ENCODE data around the gene DYSF.
"Not testable (repeated sequence)": the region's sequence is repeated elsewhere in the genome, so short reads cannot be mapped to it uniquely, and the experiment has no call there.

DYSF gene

DNA sequence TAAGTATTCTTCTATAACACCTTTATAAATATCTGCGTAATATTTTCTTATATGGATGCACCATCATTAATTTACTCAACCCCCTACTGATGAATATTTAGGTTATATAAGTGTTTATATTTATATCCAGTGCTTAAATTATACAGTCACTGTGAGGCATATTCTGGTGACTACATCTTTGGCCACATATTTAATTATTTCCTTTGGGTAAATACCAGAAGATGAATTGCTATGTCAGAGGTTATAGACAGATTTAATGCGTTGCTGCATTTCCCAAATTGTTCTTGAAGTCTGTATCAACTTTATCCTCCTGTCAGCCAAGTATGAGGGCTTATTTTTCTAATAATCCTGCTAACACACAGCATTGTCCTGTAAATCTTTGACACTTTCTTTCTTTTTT is 18.7 kb downstream of the DYSF start:
- DNase-seq: peak; percentile 43

DNA sequence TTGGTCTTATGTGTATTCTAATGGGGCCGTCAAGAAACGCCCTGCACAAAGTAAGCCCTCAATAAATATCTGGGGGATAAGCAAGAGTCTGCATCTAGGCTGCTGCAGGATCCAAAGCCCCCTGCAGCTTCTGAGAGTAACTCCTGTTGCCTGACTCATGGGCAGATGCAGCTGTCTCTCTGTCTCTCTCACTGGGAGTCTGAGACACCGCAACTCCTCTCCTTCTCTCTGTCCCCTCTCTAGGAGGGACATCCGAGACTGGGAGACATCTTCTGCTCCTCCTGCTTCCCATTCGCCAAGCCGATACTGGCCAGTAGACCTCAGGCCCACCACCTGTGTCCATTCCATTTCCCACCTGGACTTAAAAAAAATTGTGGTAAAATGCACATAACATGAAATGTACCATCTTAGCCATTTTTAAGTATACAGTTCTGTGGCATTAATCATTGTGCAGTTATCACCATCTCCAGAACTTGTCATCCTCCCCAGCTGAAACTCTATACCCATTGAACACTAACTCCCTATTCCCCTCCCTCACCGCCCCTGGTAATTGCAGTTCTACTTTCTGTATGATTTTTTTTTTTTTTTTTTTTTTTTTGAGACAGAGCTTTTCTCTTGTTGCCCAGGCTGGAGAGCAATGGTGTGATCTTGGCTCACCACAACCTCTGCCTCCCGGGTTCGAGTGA is 20.1 kb downstream of the DYSF start:
- no peak for DNase-seq

DNA sequence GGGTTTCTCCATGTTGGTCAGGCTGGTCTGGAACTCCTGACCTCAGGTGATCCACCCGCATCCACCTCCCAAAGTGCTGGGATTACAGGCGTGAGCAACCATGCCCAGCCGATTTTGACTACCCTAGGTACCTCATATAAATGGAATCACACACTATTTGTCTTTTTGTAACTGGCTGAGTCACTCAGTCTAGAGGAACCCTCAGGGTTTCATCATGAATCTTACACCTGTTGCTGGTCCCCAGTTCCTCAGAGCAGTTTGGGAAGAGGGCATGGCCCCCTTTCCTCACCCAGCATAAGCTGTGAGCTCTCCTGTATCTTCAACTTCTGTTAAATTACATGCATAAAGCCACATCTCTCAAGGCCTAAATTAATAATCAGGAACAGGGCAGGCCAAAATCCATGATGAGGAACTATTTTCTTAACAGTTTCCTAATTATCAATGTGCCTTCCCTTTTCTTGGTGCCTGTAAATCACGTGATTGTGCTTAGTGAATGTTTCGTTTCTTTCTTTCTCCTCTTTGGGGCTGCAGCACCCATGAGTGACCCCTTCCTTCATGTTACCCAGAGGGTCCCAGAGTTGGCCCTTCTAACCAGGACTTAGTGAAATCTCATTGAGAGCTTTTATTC is 20.9 kb downstream of the DYSF start:
- DNase-seq: no peak

DNA sequence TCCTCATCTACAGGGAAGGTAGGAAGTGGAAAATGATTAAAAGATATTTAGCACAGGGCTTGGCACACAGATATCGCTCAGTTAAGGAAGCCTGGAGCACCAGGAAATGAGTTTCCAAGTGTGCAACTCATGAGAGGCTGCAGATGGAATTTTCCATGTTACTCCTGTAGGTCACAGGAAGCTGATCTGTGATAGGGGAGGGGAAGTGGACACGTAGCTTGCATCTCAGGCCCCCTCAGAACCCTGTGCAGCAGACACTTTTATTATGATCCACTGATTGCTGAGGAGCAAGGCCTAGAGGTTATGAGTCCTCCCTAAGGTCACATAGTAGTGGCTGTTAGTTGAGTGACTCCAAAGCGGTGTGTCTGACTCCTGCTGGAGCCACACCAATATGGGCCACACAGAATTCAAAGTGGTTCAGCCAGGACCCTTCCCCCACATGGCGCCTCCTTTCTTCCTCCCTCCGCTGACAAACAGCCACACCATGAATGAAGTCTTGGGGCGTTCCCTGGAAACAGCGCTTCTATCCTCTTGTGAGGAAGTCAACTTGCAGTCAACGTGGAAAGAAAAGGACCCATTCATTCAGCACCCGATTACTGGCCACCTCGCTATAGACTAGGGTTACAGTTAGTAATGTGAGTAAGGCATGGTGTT is 21.5 kb downstream of the DYSF start:
- no peak for DNase-seq

DNA sequence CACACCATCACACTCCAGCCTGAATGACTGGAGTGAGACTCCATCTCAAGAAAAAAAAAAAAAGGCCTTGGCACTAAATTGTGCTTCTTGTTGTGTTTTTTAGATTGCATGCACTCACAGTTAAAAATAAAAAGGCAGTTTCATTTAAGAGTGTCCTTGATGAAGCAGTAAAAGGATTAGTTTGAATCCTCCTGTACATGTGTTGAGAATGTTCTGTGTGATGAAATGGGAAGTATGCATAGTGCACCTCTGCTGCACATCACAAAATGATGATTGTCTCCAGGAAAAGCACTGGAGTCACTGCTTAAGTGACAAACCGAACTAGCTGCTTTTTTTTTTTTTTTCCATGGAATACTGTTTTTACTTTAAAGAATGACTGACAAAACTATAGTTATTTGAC is 23.1 kb downstream of the DYSF start:
- no peak for DNase-seq

DNA sequence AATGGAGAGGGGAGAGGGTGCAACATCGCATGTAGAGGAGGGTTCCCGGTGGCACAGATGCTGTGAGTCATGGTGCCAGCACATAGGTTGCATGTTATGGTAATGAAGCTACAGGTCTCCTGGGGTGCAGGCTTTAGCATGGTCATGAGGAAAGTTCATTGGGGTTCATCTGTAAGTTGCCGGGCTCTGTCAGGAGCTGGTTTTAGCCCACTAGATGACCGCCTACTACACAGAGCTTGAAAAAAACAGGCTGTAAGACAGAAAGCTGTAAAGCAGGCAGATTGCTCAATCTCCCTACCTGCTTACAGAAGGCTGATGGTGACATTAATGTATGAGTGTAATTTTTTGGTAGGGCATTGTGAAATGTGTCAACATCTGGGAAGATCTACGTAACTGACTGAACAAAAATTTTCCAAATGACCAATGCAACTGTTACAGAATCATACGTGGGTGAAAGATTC is 23.9 kb downstream of the DYSF start:
- DNase-seq: no peak

DNA sequence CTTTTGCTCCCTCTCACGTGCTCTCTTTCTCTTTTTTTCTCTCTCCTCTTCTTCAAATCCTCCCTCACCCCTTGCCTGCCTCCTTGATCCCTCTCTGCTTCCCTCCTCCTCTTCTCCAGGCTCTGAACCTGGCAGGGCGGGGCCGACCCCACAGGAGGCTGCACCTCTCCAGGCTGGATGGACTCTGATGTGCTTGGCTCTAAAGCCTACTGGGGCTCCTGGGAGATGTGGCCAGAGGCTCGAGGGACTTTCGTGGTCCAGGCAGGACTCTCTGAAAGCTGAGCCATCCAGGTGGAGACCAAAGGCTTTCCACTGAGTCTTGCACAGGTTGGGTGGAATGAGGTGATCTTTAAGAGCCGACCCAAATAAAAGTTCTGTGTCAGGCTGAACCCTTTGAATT is 25.4 kb downstream of the DYSF start:
- DNase-seq: no peak

DNA sequence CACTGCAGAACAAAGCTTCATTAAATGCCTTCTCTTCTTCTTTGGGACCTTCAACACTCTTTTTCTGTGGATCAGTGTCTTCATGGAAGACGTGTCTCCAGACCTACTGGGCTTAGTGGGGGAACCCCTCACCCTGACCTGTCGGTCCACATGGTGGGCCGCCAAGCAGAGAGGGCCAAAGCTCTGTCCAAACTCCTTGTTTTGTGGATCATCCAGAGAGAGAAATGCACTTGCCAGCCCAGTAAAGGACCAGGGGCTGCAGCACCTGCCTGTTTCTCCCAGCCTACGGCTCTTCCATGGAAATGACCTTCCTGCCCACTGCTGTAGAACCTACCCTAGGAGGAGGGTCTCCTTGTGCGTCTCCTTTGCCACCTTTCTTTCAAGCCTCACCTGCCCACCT is 25.9 kb downstream of the DYSF start:
- DNase-seq: no peak

DNA sequence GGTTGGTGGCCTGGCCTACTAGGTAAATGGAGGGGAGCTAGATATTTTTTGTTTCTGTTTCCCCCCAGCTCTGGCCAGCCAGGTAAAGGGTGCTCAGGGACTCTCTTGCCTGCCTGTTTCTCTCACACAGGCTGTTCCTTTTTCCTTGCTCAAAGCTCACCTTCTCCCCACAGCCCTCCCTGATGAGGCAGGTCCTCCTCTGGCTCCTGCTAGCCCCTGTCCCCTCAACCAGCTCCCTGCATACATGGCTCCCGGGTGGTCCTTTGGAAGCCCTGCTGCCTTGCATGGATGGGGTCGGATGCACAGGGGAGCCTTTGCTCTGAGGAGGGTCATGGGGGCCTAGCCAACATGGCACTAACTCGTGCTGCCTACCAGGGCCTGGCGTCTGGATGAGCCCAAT is 27.8 kb downstream of the DYSF start:
- no peak for DNase-seq

DNA sequence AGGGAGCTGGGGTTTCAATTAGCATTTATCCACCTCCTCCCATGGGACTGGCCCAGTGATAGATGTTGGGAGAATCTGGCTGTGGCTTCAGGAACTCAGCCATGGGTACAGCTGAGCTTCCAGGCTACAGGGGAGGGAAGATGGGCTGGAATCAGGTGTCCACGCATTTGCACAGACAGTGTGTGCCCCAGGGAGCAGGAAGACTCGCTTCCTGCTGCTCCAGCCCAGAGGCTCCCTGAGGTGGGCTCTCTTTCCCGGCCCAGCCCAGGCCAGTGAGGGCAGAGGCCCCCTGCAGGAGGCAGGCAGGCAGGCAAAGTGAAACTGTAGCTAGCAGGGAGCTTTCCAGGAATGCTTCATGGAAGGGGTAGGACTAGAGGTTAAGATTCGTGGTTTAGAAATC is 28.7 kb downstream of the DYSF start:
- no peak for DNase-seq

DNA sequence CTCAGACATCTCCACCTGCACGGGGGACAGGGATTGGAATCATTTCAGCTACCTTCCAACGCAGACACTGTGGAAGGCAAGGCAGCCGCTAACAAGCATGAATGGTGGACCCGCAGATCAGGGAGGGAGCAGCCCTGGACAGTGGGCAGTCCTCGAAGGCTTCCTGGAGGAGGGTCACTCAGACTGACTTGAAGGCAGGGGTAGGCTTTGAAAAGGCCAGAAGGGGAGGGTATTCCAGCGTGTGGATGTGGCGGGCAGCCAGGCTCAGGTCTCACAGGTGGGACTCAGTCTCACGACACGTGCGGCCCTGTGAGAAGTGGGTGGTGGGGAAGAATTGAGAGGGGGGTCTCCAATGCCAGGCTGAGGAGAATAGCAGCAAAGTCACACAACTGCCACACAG is 29.9 kb downstream of the DYSF start:
- no peak for DNase-seq

DNA sequence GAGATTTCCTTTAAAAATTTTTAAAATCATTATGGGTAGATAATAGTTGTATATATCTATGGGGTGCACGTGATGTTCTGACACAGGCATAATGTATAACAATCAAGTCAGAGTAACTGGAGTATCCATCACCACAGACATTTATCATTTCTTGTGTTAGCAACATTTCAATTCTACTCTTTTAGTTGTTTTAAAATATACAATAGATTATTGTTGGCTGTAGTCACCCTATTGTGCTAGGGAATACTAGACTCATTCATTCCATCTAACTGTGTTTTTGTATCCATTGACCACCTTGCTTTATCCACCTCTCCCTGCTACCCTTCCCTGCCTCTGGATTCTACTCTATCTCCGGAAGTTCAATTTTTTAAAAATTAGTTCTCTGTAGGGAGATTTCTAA is 31.0 kb downstream of the DYSF start:
- no peak for DNase-seq

DNA sequence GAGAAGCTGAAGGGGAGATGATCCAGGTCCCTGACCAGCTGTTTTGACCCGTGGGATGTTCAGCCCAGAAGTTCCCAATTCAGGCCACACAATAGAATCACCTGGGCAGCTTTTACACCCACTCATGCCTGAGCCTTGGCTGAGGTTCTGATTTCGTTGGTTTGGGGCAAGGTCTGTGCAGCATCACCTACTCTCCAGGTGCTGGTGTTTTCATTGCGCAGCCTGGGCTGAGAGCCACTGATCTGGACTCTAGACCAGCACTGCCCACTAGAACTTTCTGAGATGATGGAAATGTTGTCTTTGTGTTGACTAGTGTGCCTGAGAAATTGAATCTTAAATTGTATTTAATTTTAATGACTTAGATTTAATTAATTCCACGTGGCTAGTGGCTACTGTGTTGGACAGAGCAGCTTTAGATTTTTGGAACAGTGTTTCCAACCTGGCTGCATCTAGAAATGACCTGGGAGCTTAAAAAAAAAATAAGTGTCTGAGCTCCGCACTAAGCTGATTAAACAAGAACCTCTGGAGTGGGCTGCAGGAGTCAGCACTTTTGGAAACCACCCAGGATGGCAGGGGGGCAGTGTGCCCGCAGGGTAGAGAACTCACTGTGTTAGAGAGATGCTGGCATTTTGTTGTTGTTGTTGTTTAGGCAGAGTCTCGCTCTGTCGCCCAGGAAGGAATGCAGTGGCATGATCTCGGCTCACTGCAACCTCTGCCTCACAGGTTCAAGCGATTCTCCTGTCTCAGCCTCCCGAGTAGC is 33.7 kb downstream of the DYSF start:
- DNase-seq: no peak

DNA sequence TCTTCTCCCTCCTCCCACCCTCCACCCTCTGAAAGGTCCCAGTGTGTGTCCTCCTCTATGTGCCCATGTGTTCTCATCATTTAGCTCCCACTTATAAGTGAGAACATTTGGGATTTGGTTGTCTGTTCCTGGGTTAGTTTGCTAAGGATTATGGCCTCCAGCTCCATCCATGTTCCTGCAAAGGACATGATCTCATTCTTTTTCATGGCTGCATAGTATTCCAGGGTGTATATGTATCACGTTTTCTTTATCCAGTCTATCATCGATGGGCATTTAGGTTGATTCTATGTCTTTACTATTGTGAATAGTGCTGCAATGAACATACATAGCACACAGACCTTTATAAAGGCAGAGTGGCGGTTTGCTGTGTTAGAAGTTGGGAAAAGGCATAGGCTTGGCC is 38.2 kb downstream of the DYSF start:
- DNase-seq: not testable (repeated sequence)

DNA sequence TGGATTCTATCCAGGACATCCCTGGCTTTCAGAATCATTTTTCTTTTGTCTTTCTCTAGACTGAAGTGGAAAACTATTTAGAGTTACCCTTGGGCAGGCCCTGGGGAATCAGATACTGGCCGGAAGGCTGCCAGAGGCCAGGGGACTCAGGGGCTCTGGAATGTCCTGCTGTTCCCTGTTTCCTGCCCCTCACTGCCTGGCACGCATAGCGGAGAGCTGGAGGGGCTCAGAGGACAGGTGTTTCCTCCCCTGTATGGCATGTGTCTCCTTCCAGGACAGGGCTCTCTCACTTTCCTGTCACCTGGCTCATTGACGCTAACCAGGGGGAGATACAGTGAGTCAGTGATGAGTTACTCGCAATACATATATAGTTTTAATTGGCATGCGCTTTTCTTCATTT is 38.8 kb downstream of the DYSF start:
- no peak for DNase-seq

DNA sequence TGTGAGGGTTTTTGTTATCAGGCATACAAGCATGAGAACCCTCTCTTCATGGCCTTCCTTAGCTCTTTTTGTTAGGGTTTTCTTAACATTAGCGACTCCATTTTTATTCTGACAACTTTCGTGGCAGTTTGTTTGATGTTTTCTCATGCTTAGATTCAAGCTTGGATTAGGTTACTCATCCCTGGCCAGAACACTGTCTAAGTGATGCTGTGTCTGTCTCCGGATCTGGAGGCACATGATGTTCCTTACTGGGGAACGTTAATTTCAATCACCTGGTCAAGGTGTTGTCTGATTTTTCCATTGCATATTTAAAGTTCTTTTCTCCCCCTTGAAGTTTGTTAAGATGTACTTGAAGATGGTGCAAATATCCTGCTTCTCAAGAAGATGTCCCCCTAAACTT is 40.7 kb downstream of the DYSF start:
- DNase-seq: no peak

DNA sequence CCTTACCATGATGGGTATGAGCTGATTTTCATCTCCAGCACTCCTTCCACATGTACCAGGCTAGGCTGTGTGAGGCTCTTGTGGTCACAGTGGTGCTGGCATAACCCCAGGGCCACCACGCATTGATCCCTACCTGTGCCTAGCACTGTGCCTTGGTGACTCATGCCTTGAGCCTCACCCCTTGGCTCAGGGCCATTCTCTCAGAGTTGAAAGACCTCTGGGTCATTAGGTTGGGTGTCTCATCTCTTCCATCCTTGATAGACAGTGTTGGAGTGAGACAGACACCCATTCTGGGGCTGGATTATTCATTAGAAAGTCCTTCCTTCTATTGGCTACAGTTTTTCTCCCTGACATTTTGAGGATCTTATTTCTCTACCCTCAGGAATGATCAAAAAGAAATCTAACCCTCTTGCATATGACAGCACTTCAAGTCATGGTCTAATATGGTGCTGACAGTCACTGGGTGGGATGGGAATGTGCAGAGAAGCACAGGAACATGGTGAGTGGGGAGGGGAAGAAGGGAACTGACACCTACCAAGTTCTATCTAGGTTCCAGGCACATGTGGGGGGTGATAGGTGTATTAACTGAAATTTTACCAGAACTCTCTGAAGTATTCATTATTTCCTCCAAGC is 41.3 kb downstream of the DYSF start:
- no peak for DNase-seq

DNA sequence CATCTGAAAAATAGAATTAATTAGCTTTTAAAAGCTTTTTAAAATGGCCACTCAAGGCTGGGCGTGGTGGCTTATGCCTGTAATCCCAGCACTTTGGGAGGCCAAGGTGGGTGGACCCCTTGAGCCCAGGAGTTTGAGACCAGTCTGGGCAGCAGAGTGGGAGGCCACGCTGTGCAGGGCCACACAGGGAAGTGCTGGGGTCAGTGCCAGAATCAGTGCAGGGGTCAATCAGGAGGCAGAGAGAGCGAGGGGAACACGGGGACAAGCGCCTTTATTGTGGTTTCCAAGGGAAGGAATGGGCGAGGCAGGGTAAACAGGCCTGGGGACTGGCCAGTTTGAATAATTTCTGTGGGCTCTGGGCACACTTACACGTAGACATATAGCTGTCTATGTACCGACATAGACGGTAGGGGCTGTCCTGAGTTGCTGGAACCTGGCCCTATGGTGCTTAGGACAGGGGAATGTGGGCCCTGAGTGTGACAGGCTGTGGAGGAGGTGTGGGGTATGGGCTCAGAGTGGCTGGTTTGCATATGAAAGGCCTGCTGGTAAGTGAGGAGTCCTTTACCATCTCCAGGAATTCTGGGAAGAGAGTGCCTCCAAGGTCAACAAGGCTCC is 42.9 kb downstream of the DYSF start:
- DNase-seq: no peak

DNA sequence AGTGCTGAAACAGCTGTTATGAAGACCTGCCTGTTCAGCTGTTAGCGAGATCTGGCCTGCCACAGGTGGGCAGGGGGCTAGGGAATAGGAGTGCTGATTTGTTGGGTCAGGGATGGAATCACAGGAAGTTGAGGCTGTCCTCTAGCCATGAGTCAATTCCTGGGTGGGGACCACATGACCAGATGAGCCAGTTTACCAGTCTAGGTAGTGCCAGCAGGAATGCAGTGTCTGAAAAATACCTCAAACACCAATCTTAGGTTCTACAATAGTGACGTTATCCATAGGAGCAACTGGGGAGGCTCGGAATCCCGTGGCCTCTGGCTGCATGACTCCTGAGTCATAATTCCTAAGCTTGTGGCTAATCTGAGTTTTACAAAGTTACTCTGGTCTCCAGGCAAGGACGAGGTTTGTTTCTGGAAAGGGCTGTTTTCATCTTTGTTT is 44.9 kb downstream of the DYSF start:
- peak; percentile 85 for DNase-seq

DNA sequence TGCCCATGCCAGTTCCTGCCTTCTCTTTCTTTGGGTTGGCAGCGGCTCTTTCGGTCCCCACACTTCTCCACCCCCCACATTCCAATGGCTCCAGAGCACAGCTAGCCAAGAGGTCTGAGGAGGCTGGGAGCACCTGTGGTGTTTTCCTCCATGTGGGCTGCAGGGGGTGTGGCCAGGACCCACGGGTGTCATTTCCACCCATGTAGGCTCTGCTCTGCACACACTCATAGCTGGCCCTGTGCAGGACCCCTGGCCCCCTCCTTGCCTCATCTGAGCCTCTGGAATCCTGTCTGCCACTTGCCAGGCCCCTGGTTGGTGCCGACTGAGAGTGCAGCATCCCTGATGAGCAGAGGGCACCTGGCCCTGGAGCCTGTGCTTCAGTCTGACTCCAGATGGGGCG is 46.3 kb downstream of the DYSF start:
- DNase-seq: no peak

DNA sequence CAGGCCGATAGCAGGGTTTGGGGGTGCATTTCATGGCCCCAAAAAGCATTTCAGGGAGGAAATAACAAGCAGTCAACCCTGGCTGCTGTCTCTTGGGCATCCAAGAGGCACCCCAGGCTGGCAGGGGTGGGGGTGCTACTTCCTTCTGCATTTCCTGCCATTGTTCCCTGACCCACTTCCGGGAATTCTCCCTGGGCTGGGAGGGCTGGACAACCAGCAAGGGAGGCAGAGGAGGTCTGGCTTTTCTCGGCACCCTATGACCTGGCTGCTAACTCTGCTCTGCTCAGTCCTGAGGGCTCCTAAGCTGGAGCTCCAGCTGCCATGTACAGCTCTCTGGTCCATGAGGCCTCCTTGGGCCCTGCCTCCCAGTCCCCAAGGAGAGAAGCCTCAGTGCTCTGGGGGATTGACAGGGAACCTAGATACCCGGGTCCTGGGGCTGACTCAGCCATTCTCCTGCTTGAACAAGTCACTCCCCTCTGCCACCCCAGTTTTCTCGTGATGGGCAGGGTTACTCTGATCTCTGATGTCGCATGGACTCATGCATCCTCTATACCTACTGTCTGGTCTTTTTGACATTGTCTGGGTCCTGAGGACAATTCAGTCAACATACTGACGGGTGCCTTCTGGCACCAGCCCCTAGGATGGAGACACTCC is 47.2 kb downstream of the DYSF start:
- no peak for DNase-seq
